ENCODE data around the gene SRD5A3. TPM values are rescaled to one million over a fixed set of nuclear protein-coding genes. Genes with fewer than 3 reads are reported as not detected.

Gene SRD5A3
- total RNA-seq, 1 experiment from 2014 or later: 17.0 TPM

DNA sequence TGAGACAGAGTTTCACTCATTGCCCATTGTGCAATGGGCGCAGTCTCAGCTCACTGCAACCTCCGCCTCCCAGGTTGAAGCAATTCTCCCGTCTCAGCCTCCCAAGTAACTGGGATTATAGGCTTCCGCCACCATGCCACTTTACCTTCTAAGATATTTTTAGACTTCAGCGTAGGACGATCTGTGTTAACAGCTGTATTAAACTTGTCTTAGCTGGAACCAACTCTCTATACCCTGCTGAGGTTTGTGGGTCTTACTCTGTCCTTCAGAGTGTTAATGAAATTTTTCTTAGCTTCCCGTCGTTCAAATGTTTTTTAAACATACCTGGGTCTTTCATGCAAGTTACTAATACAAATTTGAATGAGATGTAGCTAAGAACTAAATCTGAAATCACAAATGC, 64.4 kb downstream of the SRD5A3 start:
- TF ChIP-seq SIN3A (IDR thresholded peaks at IDR 0.05; ENCODE audit: borderline replicate concordance, insufficient read depth, low read depth, low read length) (no peak), POLR2AphosphoS5 (IDR thresholded peaks at IDR 0.05; ENCODE audit: low read depth, low read length) (no peak), TCF7L2 (IDR thresholded peaks at IDR 0.05; ENCODE audit: low read depth, low read length) (no peak)
- TF ChIP-seq, protein P1, sequence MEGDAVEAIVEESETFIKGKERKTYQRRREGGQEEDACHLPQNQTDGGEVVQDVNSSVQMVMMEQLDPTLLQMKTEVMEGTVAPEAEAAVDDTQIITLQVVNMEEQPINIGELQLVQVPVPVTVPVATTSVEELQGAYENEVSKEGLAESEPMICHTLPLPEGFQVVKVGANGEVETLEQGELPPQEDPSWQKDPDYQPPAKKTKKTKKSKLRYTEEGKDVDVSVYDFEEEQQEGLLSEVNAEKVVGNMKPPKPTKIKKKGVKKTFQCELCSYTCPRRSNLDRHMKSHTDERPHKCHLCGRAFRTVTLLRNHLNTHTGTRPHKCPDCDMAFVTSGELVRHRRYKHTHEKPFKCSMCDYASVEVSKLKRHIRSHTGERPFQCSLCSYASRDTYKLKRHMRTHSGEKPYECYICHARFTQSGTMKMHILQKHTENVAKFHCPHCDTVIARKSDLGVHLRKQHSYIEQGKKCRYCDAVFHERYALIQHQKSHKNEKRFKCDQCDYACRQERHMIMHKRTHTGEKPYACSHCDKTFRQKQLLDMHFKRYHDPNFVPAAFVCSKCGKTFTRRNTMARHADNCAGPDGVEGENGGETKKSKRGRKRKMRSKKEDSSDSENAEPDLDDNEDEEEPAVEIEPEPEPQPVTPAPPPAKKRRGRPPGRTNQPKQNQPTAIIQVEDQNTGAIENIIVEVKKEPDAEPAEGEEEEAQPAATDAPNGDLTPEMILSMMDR (IDR thresholded peaks at IDR 0.05): no peak
- TF ChIP-seq, protein P2, sequence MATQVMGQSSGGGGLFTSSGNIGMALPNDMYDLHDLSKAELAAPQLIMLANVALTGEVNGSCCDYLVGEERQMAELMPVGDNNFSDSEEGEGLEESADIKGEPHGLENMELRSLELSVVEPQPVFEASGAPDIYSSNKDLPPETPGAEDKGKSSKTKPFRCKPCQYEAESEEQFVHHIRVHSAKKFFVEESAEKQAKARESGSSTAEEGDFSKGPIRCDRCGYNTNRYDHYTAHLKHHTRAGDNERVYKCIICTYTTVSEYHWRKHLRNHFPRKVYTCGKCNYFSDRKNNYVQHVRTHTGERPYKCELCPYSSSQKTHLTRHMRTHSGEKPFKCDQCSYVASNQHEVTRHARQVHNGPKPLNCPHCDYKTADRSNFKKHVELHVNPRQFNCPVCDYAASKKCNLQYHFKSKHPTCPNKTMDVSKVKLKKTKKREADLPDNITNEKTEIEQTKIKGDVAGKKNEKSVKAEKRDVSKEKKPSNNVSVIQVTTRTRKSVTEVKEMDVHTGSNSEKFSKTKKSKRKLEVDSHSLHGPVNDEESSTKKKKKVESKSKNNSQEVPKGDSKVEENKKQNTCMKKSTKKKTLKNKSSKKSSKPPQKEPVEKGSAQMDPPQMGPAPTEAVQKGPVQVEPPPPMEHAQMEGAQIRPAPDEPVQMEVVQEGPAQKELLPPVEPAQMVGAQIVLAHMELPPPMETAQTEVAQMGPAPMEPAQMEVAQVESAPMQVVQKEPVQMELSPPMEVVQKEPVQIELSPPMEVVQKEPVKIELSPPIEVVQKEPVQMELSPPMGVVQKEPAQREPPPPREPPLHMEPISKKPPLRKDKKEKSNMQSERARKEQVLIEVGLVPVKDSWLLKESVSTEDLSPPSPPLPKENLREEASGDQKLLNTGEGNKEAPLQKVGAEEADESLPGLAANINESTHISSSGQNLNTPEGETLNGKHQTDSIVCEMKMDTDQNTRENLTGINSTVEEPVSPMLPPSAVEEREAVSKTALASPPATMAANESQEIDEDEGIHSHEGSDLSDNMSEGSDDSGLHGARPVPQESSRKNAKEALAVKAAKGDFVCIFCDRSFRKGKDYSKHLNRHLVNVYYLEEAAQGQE (IDR thresholded peaks at IDR 0.05; ENCODE audit: insufficient read depth in 1 of 2, low read depth in 2 of 2, low read length in 1 of 2): no peak
- no peaks in the 10 kb centered on the region for H3K27me3 ChIP-seq (ENCODE audit: control insufficient read depth, insufficient read depth, low read length)
- H3K4me3 ChIP-seq (ENCODE audit: low read depth in 2 of 2, low read length in 2 of 2): no peak overlapping the region
- no peaks in the 10 kb centered on the region for H3K9me3 ChIP-seq (ENCODE audit: control insufficient read depth, insufficient read depth, low read depth, low read length)
- DNase-seq (ENCODE audit: low read depth, low spot score): no peak
- intact Hi-C loops (cut with micrococcal nuclease; ENCODE audit: unreplicated experiment) (no loop called here), in situ Hi-C loops (cut with HindIII; ENCODE audit: low pct_unique_long_range_greater_than_20kb, low sequenced_read_pairs) (no loop called here)
- no peak for ATAC-seq
- H3K36me3 ChIP-seq (ENCODE audit: control insufficient read depth, insufficient read depth, low read length): peaks cover 3% of the 10 kb centered on the region; the same call in 1 of the 2 replicates
- ChIA-PET CTCF (no interaction called here), POLR2A (interaction anchor here (0.5 kb wide), 1 partner anchor 36 kb away, joined by 4 read pairs; no protein-coding TSS in a partner anchor)
- no peak overlapping the region for H3K27ac ChIP-seq (ENCODE audit: low read length)
- no peaks in the 10 kb centered on the region for H3K4me1 ChIP-seq (ENCODE audit: control insufficient read depth, insufficient read depth, low read length)
- BruUV-seq (replicated peaks): no TSS peak

DNA sequence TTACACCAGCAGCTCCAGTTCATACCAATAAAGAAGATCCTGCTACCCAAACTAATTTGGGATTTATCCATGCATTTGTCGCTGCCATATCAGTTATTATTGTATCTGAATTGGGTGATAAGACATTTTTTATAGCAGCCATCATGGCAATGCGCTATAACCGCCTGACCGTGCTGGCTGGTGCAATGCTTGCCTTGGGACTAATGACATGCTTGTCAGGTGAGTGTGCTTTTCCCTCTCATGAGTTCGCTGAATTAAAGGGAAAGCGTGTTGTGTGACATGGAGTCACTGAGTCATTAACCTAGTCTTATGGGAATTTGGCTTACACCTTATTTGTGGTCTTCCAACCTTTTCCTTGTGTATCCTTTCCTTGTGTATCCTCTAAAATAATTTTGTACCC, 65.6 kb downstream of the SRD5A3 start:
- TF ChIP-seq, protein P1 (IDR thresholded peaks at IDR 0.05): no peak
- no peak for TF ChIP-seq POLR2AphosphoS5 (IDR thresholded peaks at IDR 0.05; ENCODE audit: low read depth, low read length)
- TF ChIP-seq SIN3A (IDR thresholded peaks at IDR 0.05; ENCODE audit: borderline replicate concordance, insufficient read depth, low read depth, low read length): no peak
- TF ChIP-seq, protein P2 (IDR thresholded peaks at IDR 0.05; ENCODE audit: insufficient read depth in 1 of 2, low read depth in 2 of 2, low read length in 1 of 2): no peak
- TF ChIP-seq TCF7L2 (IDR thresholded peaks at IDR 0.05; ENCODE audit: low read depth, low read length): no peak
- Histone ChIP-seq H3K27me3 (ENCODE audit: control insufficient read depth, insufficient read depth, low read length) (no peaks in the 10 kb centered on the region), H3K9me3 (ENCODE audit: control insufficient read depth, insufficient read depth, low read depth, low read length) (no peaks in the 10 kb centered on the region), H3K4me1 (ENCODE audit: control insufficient read depth, insufficient read depth, low read length) (no peaks in the 10 kb centered on the region), H3K27ac (ENCODE audit: low read length) (no peak overlapping the region), H3K36me3 (ENCODE audit: control insufficient read depth, insufficient read depth, low read length) (peaks cover 3% of the 10 kb centered on the region; the same call in 1 of the 2 replicates), H3K4me3 (ENCODE audit: low read depth in 2 of 2, low read length in 2 of 2) (no peak overlapping the region)
- no peak for ATAC-seq
- no TSS peak for BruUV-seq (replicated peaks)
- in situ Hi-C loops (cut with HindIII; ENCODE audit: low pct_unique_long_range_greater_than_20kb, low sequenced_read_pairs): no loop called here
- ChIA-PET CTCF (no interaction called here), POLR2A (no interaction called here)
- intact Hi-C loops (cut with micrococcal nuclease; ENCODE audit: unreplicated experiment): no loop called here
- DNase-seq (ENCODE audit: low read depth, low spot score): no peak
